Measurements from ENCODE around the gene PRSS23. TPM values are rescaled to one million over a fixed set of nuclear protein-coding genes. Genes with fewer than 3 reads are reported as not detected.

The PRSS23 gene
- total and polyA plus RNA-seq, 10 of the 15 experiments (the other 5 are each of a cell fraction or from before 2014, with no cell fraction given) = 0.03 to 0.39 (median 0.16) TPM; not detected in 5

DNA sequence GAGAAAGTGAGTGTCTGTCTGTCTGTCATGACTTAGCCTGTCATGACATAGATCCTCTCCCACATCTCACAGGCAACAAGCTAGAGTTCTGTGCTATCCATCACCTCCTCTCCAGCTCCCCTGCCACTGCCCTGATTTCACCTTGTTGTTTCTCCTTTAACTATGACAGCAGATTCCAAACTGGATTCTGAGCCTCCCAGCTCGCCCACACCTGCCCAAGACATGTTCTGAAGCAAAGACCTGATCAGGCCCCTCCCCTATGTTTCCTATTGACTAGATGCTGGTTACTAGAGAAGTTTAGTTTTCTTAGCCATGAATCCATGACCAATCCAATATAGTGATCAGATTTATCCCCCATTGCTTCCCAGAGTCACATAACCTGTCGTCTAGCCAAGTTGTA lies 15.4 kb downstream of the PRSS23 start:
- Histone ChIP-seq H3K36me3 (ENCODE audit: control insufficient read depth in 2 of 2, insufficient read depth in 2 of 2, low read length in 1 of 2) (no peaks in the 10 kb centered on the region), H3K9me3 (replicated peaks; ENCODE audit: control insufficient read depth, insufficient read depth, low read length) (no peaks in the 10 kb centered on the region), H3K4me2 (ENCODE audit: control insufficient read depth, insufficient read depth) (no peak overlapping the region), H4K20me1 (ENCODE audit: control insufficient read depth, insufficient read depth) (no peaks in the 10 kb centered on the region), H3K27me3 (replicated peaks in 1 of 2; ENCODE audit: control insufficient read depth in 2 of 2, insufficient read depth in 2 of 2, low read length in 1 of 2) (no peaks in the 10 kb centered on the region; a peak in 2 of 4 replicates), H3K79me2 (ENCODE audit: control insufficient read depth, insufficient read depth, low read length) (no peaks in the 10 kb centered on the region), H3K4me1 (ENCODE audit: control insufficient read depth, insufficient read depth, low read length) (no peaks in the 10 kb centered on the region), H2AFZ (ENCODE audit: control insufficient read depth, low read depth, low read length) (no peak overlapping the region), H3K4me3 (no peak overlapping the region), H3K27ac (ENCODE audit: control insufficient read depth, insufficient read depth) (no peak overlapping the region), H3K9ac (ENCODE audit: control insufficient read depth, insufficient read depth, low read length) (no peak overlapping the region)
- 3% methylated on average over 2 of the region's 2 CpGs for WGBS (ENCODE audit: insufficient coverage, insufficient replicate concordance, low lambda C conversion rate, missing lambda C conversion rate)
- FAIRE-seq (no peak), ATAC-seq (no peak), DNase-seq (ENCODE audit: low read depth, low spot score) (no peak)
- BruUV-seq (replicated peaks) = no TSS peak
- SMC1A ChIA-PET (ENCODE audit: uncharacterized antibody, unreplicated experiment) = interaction anchor here (1.0 to 2.6 kb wide), 3 partner anchors 207 to 359 kb away, joined by 3 to 19 read pairs (median 5); no protein-coding TSS in a partner anchor
- CTCF ChIA-PET = interaction anchor here (0.9 to 3.7 kb wide), 3 partner anchors 10 to 359 kb away, joined by 3 to 33 read pairs (median 5); no protein-coding TSS in a partner anchor
- RAD21 ChIA-PET (ENCODE audit: unreplicated experiment) = interaction anchor here (2.8 kb wide), 1 partner anchor 359 kb away, joined by 14 read pairs; no protein-coding TSS in a partner anchor
- in situ Hi-C loops (cut with MboI) = loop anchor here (5.0 to 25.0 kb wide), 4 partner anchors 201 to 1228 kb away; partner anchors contain the start of gene CCDC83
- POLR2A ChIA-PET = no interaction called here
- intact Hi-C loops (cut with micrococcal nuclease; ENCODE audit: unreplicated experiment) = loop anchor here (5.0 kb wide), 2 partner anchors 208 to 958 kb away; partner anchors contain the start of gene CCDC83
- TF ChIP-seq ZNF274 (IDR thresholded peaks at IDR 0.05; ENCODE audit: insufficient read depth, insufficient read length) (no peak), HDGF (IDR thresholded peaks at IDR 0.05) (no peak), ATF7 (IDR thresholded peaks at IDR 0.05; ENCODE audit: low read depth) (no peak), RUNX3 (IDR thresholded peaks at IDR 0.05; ENCODE audit: low read length) (no peak), MEF2B (IDR thresholded peaks at IDR 0.05; ENCODE audit: partially characterized antibody, poor library complexity, severe bottlenecking) (no peak), JUND (IDR thresholded peaks at IDR 0.05; ENCODE audit: low read depth, low read length) (no peak), YBX1 (IDR thresholded peaks at IDR 0.05) (no peak), REST (IDR thresholded peaks at IDR 0.05; ENCODE audit: low read depth, low read length) (no peak), RAD21 (IDR thresholded peaks at IDR 0.05; ENCODE audit: insufficient read depth, low read depth, low read length) (no peak)
- TF ChIP-seq, protein P1, sequence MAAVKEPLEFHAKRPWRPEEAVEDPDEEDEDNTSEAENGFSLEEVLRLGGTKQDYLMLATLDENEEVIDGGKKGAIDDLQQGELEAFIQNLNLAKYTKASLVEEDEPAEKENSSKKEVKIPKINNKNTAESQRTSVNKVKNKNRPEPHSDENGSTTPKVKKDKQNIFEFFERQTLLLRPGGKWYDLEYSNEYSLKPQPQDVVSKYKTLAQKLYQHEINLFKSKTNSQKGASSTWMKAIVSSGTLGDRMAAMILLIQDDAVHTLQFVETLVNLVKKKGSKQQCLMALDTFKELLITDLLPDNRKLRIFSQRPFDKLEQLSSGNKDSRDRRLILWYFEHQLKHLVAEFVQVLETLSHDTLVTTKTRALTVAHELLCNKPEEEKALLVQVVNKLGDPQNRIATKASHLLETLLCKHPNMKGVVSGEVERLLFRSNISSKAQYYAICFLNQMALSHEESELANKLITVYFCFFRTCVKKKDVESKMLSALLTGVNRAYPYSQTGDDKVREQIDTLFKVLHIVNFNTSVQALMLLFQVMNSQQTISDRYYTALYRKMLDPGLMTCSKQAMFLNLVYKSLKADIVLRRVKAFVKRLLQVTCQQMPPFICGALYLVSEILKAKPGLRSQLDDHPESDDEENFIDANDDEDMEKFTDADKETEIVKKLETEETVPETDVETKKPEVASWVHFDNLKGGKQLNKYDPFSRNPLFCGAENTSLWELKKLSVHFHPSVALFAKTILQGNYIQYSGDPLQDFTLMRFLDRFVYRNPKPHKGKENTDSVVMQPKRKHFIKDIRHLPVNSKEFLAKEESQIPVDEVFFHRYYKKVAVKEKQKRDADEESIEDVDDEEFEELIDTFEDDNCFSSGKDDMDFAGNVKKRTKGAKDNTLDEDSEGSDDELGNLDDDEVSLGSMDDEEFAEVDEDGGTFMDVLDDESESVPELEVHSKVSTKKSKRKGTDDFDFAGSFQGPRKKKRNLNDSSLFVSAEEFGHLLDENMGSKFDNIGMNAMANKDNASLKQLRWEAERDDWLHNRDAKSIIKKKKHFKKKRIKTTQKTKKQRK (IDR thresholded peaks at IDR 0.05; ENCODE audit: low read depth, low read length) = no peak
